Calu3 (cell line): ENCODE measurements around the gene EVPLL. TPM values are rescaled to one million over a fixed set of nuclear protein-coding genes. Genes with fewer than 3 reads are reported as not detected.
"Not testable (repeated sequence)": the region's sequence is repeated elsewhere in the genome, so short reads cannot be mapped to it uniquely, and the experiment has no call there.

ENCODE experiments used
- BruUV-seq: library from RNA; stranded (reverse); fragments of 400-500 nt; replicated peaks from 2 replicates; lab custom pipeline; 2021; lab: Mats Ljungman, UMichigan
- CTCF ChIA-PET: fragments of 300-600 bp; sonication (Branson Sonifier 250); formaldehyde crosslinking; loops from one replicate; lab custom pipeline; 2022; ENCODE audit warnings: antibody characterized with exemption; lab: Charles Lee
- DNase-seq: peaks from one replicate; pipeline ENCODE4 v3.0.0; 2022
- H3K27ac Mint-ChIP-seq: one replicate; pipeline ENCODE4 v1.8.0; 2022; ENCODE audit warnings: mixed read lengths; ENCODE audit not compliant: unreplicated experiment
- H3K27me3 Mint-ChIP-seq: one replicate; pipeline ENCODE4 v1.8.0; 2022; ENCODE audit warnings: mixed read lengths; ENCODE audit not compliant: unreplicated experiment
- H3K36me3 Mint-ChIP-seq: one replicate; pipeline ENCODE4 v1.8.0; 2022; ENCODE audit warnings: mild to moderate bottlenecking, moderate library complexity, mixed read lengths; ENCODE audit not compliant: insufficient read depth, unreplicated experiment
- H3K4me1 Mint-ChIP-seq: one replicate; pipeline ENCODE4 v1.8.0; 2022; ENCODE audit warnings: mild to moderate bottlenecking, low read depth, mixed read lengths; ENCODE audit not compliant: unreplicated experiment
- H3K4me3 Mint-ChIP-seq: one replicate; pipeline ENCODE4 v1.8.0; 2022; ENCODE audit warnings: mild to moderate bottlenecking, low read depth, moderate library complexity, mixed read lengths; ENCODE audit not compliant: unreplicated experiment
- H3K9me3 Mint-ChIP-seq: one replicate; pipeline ENCODE4 v1.8.0; 2022; ENCODE audit warnings: low read depth, mixed read lengths; ENCODE audit not compliant: unreplicated experiment
- intact Hi-C: fragments of 100-400 bp; cut with micrococcal nuclease; formaldehyde crosslinking; loops from one replicate; pipeline ENCODE4 v1.10.0; 2022; ENCODE audit not compliant: unreplicated experiment
- total RNA-seq: library from RNA; stranded (reverse); gene quantifications from 2 replicates; pipeline ENCODE4 v1.2.3, GENCODE V29; 2022
- TF ChIP-seq, protein P1 (sequence below): fragments of 200-600 bp; IDR thresholded peaks from one replicate; pipeline ENCODE4 v1.8.0; 2022; ENCODE audit warnings: antibody characterized with exemption; ENCODE audit not compliant: unreplicated experiment

The EVPLL gene
- total RNA-seq, 1 experiment from 2014 or later: 1.4 TPM

DNA sequence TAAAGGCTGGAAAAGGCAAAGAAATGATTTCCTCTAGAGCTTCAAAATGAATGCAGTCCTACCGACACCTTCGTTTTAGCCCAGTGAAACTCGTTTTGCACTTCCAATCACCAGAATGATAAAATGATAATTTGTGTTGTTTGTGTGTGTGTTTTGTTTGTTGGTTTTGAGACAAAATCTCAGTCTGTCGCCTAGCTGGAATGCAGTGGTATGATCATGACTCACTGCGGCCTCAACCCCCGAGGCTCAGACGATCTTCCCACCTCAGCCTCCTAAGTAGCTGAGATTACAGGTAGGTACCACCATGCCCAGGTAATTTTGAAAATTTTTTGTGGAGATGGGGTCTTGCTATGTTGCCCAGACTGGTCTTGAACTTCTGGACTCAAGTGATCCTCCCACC lies 3.4 kb upstream of the EVPLL start:
- H3K4me3 Mint-ChIP-seq: no peak overlapping the region
- H3K27ac Mint-ChIP-seq: no peak overlapping the region
- CTCF ChIA-PET: no interaction called here
- peaks cover 7% of the 10 kb centered on the region for H3K4me1 Mint-ChIP-seq
- DNase-seq: no peak
- intact Hi-C loops: no loop called here
- TF ChIP-seq, protein P1, sequence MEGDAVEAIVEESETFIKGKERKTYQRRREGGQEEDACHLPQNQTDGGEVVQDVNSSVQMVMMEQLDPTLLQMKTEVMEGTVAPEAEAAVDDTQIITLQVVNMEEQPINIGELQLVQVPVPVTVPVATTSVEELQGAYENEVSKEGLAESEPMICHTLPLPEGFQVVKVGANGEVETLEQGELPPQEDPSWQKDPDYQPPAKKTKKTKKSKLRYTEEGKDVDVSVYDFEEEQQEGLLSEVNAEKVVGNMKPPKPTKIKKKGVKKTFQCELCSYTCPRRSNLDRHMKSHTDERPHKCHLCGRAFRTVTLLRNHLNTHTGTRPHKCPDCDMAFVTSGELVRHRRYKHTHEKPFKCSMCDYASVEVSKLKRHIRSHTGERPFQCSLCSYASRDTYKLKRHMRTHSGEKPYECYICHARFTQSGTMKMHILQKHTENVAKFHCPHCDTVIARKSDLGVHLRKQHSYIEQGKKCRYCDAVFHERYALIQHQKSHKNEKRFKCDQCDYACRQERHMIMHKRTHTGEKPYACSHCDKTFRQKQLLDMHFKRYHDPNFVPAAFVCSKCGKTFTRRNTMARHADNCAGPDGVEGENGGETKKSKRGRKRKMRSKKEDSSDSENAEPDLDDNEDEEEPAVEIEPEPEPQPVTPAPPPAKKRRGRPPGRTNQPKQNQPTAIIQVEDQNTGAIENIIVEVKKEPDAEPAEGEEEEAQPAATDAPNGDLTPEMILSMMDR: no peak
- H3K27me3 Mint-ChIP-seq: no peaks in the 10 kb centered on the region
- peaks cover 2% of the 10 kb centered on the region for H3K9me3 Mint-ChIP-seq
- no peaks in the 10 kb centered on the region for H3K36me3 Mint-ChIP-seq
- no TSS peak for BruUV-seq

DNA sequence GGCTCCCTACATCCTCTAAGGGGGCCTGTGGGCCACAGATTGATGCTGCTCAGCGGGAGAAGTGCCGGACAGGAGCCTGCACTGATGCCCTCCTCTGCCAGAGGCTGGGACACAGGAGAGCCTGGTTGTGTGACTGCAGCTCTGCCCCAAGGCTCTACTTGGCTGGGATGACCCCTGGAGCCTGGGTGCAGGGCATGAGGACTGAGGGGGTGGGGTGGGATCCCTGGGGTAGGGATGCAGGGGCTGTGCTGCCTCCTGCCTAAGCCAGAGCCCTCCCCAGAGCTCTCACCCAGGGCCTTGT lies 577 bp downstream of the EVPLL start:
- peak overlapping the region; percentile 50 for H3K4me3 Mint-ChIP-seq
- no peaks in the 10 kb centered on the region for H3K4me1 Mint-ChIP-seq
- no peak overlapping the region for H3K27ac Mint-ChIP-seq
- intact Hi-C loops: no loop called here
- TF ChIP-seq, protein P1: no peak
- no peaks in the 10 kb centered on the region for H3K27me3 Mint-ChIP-seq
- no TSS peak for BruUV-seq
- H3K9me3 Mint-ChIP-seq: peaks cover 2% of the 10 kb centered on the region
- no peak for DNase-seq
- CTCF ChIA-PET: no interaction called here
- H3K36me3 Mint-ChIP-seq: no peaks in the 10 kb centered on the region

DNA sequence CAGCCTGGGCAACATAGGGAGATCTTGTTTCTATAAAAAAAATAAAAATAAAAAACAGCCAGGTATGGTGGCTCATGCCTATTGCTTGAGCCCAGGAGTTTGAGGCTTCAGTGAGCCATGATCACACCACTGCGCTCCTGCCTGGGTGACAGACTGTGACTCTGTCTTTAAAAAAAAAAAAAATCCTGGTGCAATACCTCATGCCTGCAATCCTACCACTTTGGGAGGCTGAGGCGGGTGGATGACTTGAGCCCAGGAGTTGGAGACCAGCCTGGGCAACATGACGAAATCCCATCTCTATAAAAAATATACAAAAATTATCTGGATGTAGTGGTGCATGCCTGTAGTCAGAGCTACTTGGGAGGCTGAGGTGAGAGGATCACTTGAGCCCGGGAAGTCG lies 1.0 kb downstream of the EVPLL start:
- H3K9me3 Mint-ChIP-seq, H3K27me3 Mint-ChIP-seq, DNase-seq, intact Hi-C loops, H3K4me1 Mint-ChIP-seq, H3K4me3 Mint-ChIP-seq, H3K27ac Mint-ChIP-seq, CTCF ChIA-PET, BruUV-seq, H3K36me3 Mint-ChIP-seq: not testable (repeated sequence)

DNA sequence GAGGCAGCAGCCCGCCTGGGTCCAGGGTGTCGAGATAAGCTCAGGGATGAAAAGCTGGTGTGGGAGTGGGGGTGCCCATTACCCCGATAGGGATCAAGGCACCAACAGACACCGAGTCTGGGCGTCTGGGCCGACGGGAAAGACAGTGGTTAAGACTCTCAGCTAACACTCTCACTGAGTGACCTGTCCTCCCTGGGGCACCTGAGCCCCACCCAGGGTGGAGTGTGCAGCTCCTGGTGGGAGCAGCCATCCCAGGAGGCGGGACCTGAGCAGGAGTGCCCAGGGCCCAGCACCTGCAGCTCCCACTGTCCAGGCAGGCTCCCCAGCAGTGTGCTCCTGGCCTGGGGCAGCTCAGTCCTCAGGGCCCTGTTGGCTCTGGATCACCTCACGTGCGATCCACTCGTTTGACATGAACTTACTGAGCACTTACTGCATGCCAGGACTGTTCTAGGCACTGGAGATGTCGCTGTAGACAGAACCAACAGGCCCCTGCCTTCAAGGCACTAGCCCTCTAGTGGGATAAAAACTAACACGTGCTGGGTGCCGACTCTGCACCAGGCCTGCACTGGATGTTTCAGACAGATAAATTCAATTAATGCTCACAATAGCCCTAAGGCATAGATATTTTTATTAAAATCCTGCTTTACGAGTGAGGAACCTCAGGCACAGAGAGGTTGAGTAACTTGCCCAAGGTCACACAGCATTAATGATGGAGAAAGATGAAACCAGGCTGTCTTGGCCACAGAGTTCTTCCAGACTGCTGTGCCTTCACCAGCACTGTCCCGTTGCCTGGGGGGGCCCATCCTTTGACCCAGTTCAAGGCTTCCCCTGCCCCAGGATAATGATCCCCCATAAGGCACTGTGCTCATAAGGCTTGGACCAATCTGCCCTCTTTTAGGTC lies 1.9 kb downstream of the EVPLL start:
- TF ChIP-seq, protein P1: no peak
- H3K27me3 Mint-ChIP-seq: no peaks in the 10 kb centered on the region
- H3K36me3 Mint-ChIP-seq: no peaks in the 10 kb centered on the region
- CTCF ChIA-PET: no interaction called here
- H3K27ac Mint-ChIP-seq: no peak overlapping the region
- H3K4me3 Mint-ChIP-seq: no peak overlapping the region
- DNase-seq: no peak
- intact Hi-C loops: no loop called here
- BruUV-seq: no TSS peak
- no peaks in the 10 kb centered on the region for H3K4me1 Mint-ChIP-seq
- H3K9me3 Mint-ChIP-seq: peaks cover 2% of the 10 kb centered on the region
